DOHH2 (cell line): ENCODE results near the gene KLF8.
"Not testable (repeated sequence)": the region's sequence is repeated elsewhere in the genome, so short reads cannot be mapped to it uniquely, and the experiment has no call there.

ENCODE experiments used
- H3F3A ChIP-seq: fragments of 200-600 bp; sonication (generic), shearing (Covaris generic); 2 replicates; pipeline ENCODE4 v1.6.0; 2016; ENCODE audit warnings: antibody characterized with exemption, mild to moderate bottlenecking; ENCODE audit not compliant: control insufficient read depth, insufficient read depth
- H3K27ac ChIP-seq: fragments of 200-600 bp; sonication (generic); 2 replicates; pipeline ENCODE4 v1.5.1; 2014; ENCODE audit warnings: low read depth, mild to moderate bottlenecking, low read length, moderate library complexity
- H3K27me3 ChIP-seq: fragments of 200-600 bp; sonication (generic); 2 replicates; pipeline ENCODE4 v1.6.1; 2014; ENCODE audit warnings: mild to moderate bottlenecking, low read length, mixed read lengths; ENCODE audit not compliant: control insufficient read depth
- H3K36me3 ChIP-seq: fragments of 200-600 bp; sonication (generic); 2 replicates; pipeline ENCODE4 v1.6.1; 2014; ENCODE audit warnings: mild to moderate bottlenecking, low read length, moderate library complexity, mixed read lengths; ENCODE audit not compliant: control insufficient read depth
- H3K4me1 ChIP-seq: fragments of 200-600 bp; sonication (generic); 2 replicates; pipeline ENCODE4 v1.6.1; 2014; ENCODE audit warnings: mild to moderate bottlenecking, low read length, mixed read lengths; ENCODE audit not compliant: control insufficient read depth
- H3K4me2 ChIP-seq: fragments of 200-600 bp; sonication (generic); 2 replicates; pipeline ENCODE4 v1.6.0; 2014; ENCODE audit warnings: mild to moderate bottlenecking, low read length, moderate library complexity
- H3K4me3 ChIP-seq: fragments of 200-600 bp; sonication (generic); 2 replicates; pipeline ENCODE4 v1.5.1; 2014; ENCODE audit warnings: mild to moderate bottlenecking, low read length, mixed read lengths
- H3K79me2 ChIP-seq: fragments of 200-600 bp; sonication (generic); 2 replicates; pipeline ENCODE4 v1.6.1; 2014; ENCODE audit warnings: mild to moderate bottlenecking, low read length, mixed read lengths; ENCODE audit not compliant: control insufficient read depth
- H3K9me2 ChIP-seq: fragments of 200-600 bp; sonication (generic); replicated peaks from 2 replicates; pipeline ENCODE4 v1.6.1; 2014; ENCODE audit warnings: mild to moderate bottlenecking, low read length, mixed read lengths; ENCODE audit not compliant: control insufficient read depth
- H3K9me3 ChIP-seq: fragments of 200-600 bp; sonication (generic); 2 replicates; pipeline ENCODE4 v1.6.1; 2014; ENCODE audit warnings: antibody characterized with exemption, low read length, mixed read lengths; ENCODE audit not compliant: control insufficient read depth, insufficient read depth
- H4K20me1 ChIP-seq: fragments of 200-600 bp; sonication (generic); 2 replicates; pipeline ENCODE4 v1.6.0; 2014; ENCODE audit warnings: low read depth, mild to moderate bottlenecking, antibody characterized with exemption, low read length, moderate library complexity; ENCODE audit not compliant: control insufficient read depth, insufficient read depth
- EZH2phosphoT487 ChIP-seq: fragments of 200-600 bp; sonication (generic); IDR thresholded peaks from 2 replicates; pipeline ENCODE4 v1.6.1; 2017; ENCODE audit warnings: borderline replicate concordance, mild to moderate bottlenecking, antibody characterized with exemption, low read length, moderate library complexity, mixed read lengths
- TF ChIP-seq, protein P1 (sequence below): fragments of 200-600 bp; sonication (generic); IDR thresholded peaks from one replicate; pipeline ENCODE4 v1.5.1; 2014; ENCODE audit warnings: antibody characterized with exemption, mild to moderate bottlenecking, low read depth, low read length; ENCODE audit not compliant: poor library complexity, severe bottlenecking

KLF8 gene

DNA sequence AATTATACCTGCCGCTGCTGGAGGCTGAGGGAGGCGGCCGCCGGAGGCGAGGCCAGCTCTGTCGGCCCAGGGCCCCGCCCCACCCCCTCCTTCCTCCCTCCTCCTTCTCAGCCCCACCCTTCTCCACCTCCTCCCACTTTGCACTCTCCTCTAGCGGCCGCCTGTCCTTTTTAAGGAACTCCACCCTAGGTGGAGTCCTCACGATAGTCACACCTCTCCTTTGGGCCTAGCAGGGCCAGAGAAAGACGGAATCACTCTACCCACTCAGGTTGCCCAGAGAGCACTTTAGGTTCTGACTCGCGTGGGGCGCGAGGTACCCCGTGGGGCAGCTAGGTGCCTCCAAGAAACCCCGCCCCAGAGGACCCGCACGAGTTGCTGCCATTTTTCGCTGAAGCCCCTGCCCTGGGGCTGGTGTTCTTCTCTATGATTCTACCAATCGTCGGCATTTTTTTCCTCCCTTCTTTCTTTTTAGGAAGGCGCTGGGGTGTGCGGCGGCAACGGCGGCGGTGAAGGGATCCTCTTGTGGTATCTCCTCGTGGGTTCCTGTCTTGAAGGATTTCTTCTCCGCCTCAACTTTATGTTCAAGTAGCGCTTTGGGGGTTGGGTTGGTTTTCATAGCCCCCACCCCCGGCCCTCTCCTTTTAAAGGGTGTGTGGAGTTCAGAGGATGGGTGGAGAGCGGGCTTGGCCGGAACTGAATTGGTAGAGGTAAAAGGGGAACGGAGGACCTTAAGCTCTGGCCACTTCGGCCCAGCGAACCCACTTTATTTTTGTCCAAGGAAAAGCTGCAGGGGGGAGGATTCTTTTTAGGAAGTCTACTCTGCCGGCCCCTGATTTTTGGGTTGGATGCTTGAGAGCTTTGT lies at the start of gene KLF8:
TSS of gene KLF8 (plus strand) at position 136 of the 862 bp plus-strand sequence. CDS start 979 bp downstream, outside the sequence.
- no peak within 1 kb of the TSS for H3K27ac ChIP-seq
- H3F3A ChIP-seq: no peaks in the 10 kb centered on the region
- no peaks in the 10 kb centered on the region for H3K79me2 ChIP-seq
- peak within 1 kb of the TSS; percentile 8; the same call in 1 of the 2 replicates for H3K4me2 ChIP-seq
- no peaks in the 10 kb centered on the region for H3K9me3 ChIP-seq
- no peaks in the 10 kb centered on the region for H3K27me3 ChIP-seq
- no peaks in the 10 kb centered on the region for H4K20me1 ChIP-seq
- H3K4me1 ChIP-seq: no peaks in the 10 kb centered on the region
- no peaks in the 10 kb centered on the region for H3K9me2 ChIP-seq
- H3K36me3 ChIP-seq: no peaks in the 10 kb centered on the region
- TF ChIP-seq, protein P1, sequence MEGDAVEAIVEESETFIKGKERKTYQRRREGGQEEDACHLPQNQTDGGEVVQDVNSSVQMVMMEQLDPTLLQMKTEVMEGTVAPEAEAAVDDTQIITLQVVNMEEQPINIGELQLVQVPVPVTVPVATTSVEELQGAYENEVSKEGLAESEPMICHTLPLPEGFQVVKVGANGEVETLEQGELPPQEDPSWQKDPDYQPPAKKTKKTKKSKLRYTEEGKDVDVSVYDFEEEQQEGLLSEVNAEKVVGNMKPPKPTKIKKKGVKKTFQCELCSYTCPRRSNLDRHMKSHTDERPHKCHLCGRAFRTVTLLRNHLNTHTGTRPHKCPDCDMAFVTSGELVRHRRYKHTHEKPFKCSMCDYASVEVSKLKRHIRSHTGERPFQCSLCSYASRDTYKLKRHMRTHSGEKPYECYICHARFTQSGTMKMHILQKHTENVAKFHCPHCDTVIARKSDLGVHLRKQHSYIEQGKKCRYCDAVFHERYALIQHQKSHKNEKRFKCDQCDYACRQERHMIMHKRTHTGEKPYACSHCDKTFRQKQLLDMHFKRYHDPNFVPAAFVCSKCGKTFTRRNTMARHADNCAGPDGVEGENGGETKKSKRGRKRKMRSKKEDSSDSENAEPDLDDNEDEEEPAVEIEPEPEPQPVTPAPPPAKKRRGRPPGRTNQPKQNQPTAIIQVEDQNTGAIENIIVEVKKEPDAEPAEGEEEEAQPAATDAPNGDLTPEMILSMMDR: no peak
- TF ChIP-seq EZH2phosphoT487: no peak
- no peak within 1 kb of the TSS for H3K4me3 ChIP-seq

DNA sequence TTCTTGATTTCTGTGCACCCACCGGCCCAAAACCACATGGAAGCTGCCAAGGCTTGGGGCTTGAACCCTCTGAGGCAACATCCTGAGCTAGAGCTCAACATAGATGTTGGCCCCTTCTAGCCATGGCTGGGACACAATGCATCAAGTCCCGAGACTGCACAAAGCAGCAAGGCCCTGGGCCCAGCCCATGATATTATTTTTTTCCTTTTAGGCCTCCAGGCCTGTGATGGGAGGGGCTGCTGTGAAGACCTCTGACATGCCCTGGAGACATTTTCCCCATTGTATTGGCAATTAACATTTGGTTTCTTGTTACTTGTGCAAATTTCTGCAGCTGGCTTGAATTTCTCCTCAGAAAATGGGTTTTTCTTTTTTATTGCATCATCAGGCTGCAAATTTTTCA lies 25.2 kb upstream of the KLF8 start:
- H3K4me1 ChIP-seq, H3K9me2 ChIP-seq, H3K36me3 ChIP-seq, H3K27me3 ChIP-seq, H3K27ac ChIP-seq, H3K4me3 ChIP-seq, H3K4me2 ChIP-seq, H3K9me3 ChIP-seq, H3F3A ChIP-seq, H3K79me2 ChIP-seq, H4K20me1 ChIP-seq: not testable (repeated sequence)

DNA sequence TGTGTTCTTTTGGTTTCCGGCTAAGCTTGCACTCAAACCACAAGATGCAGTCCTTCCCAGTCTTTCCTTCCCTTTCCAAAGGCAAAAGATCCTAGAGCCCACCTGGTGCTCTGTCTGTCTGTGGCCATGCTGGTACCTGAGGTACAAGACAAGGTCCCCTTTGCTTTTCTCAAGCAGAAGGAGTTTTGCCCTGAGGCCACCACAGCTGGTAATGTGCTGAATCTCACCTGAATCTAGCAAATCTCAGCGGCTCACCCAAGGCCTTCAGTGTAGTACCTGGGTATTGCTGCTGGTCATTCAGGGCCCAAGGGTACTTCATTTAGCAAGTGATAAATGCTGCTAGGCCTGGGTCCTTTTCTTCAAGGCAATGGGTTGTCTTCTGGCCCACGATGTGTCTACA lies 20.5 kb upstream of the KLF8 start:
- Histone ChIP-seq H3K4me1 (no peaks in the 10 kb centered on the region), H4K20me1 (no peaks in the 10 kb centered on the region), H3K4me2 (no peak overlapping the region), H3F3A (no peaks in the 10 kb centered on the region), H3K27ac (no peak overlapping the region), H3K9me2 (no peaks in the 10 kb centered on the region), H3K9me3 (no peaks in the 10 kb centered on the region), H3K36me3 (no peaks in the 10 kb centered on the region), H3K79me2 (no peaks in the 10 kb centered on the region), H3K27me3 (no peaks in the 10 kb centered on the region), H3K4me3 (no peak overlapping the region)
- no peak for TF ChIP-seq EZH2phosphoT487
- TF ChIP-seq, protein P1: no peak

DNA sequence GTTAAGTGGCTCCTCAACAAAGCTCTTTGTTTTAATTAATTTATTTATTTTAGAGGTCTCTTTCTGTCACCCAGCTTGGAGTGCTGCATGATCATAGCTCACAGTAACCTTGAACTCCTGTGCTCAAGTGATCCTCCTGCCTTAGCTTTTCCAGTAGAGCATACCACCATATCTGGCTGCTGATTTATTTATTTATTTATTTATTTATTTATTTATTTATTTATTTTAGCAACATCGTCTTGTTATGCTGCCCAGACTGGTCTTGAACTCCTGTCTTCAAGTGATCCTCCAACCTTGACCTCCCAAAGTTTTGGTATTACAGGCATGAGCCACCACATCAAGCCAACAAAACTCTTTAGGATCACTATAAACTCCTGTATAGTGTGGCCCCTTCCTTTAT lies 15.8 kb upstream of the KLF8 start:
- no peak for TF ChIP-seq EZH2phosphoT487
- TF ChIP-seq, protein P1: no peak
- Histone ChIP-seq H3K4me1 (no peaks in the 10 kb centered on the region), H3K9me2 (no peaks in the 10 kb centered on the region), H3K79me2 (no peaks in the 10 kb centered on the region), H3K4me2 (no peak overlapping the region), H3K9me3 (no peaks in the 10 kb centered on the region), H3K36me3 (no peaks in the 10 kb centered on the region), H3K27me3 (no peaks in the 10 kb centered on the region), H4K20me1 (no peaks in the 10 kb centered on the region), H3F3A (no peaks in the 10 kb centered on the region), H3K4me3 (no peak overlapping the region), H3K27ac (no peak overlapping the region)
